GM23338 (cell line): Measurements from ENCODE around the gene RAB41. TPM values are rescaled to one million over a fixed set of nuclear protein-coding genes. Genes with fewer than 3 reads are reported as not detected.

Experiments used
- ATAC-seq: fragments of 200-7000 bp; cut with Tn5 transposase; 3 replicates; pipeline ENCODE4 v1.9.1; 2020
- DNase-seq: peaks from one replicate; pipeline ENCODE4 v3.0.0-alpha.2; 2015; ENCODE audit warnings: low spot score
- H2AFZ ChIP-seq: fragments of 200-600 bp; sonication (generic); 2 replicates; pipeline ENCODE4 v1.8.0; 2016; ENCODE audit warnings: antibody characterized with exemption, mild to moderate bottlenecking, moderate library complexity
- H3F3A ChIP-seq: fragments of 200-600 bp; sonication (generic); replicated peaks from 2 replicates; pipeline ENCODE4 v1.8.0; 2017; ENCODE audit warnings: antibody characterized with exemption, mixed run types, low read depth
- H3K27ac ChIP-seq: fragments of 200-600 bp; sonication (generic); 2 replicates; pipeline ENCODE4 v1.6.1; 2016; ENCODE audit warnings: low read depth
- H3K27me3 ChIP-seq: fragments of 200-600 bp; sonication (generic); 2 replicates; pipeline ENCODE4 v1.8.0; 2016; ENCODE audit warnings: mild to moderate bottlenecking, mixed run types, moderate library complexity; ENCODE audit not compliant: insufficient read depth
- H3K36me3 ChIP-seq: fragments of 200-600 bp; sonication (generic); 2 replicates; pipeline ENCODE4 v1.8.0; 2016; ENCODE audit warnings: mild to moderate bottlenecking; ENCODE audit not compliant: insufficient read depth
- H3K4me1 ChIP-seq: fragments of 200-600 bp; sonication (generic); 2 replicates; pipeline ENCODE4 v1.8.0; 2016; ENCODE audit warnings: mild to moderate bottlenecking, moderate library complexity; ENCODE audit not compliant: insufficient read depth
- H3K4me2 ChIP-seq: fragments of 200-600 bp; sonication (generic); 2 replicates; pipeline ENCODE4 v1.7.1; 2017; ENCODE audit warnings: mixed run types
- H3K4me3 ChIP-seq: fragments of 200-600 bp; sonication (generic); 2 replicates; pipeline ENCODE4 v1.6.1; 2016; ENCODE audit warnings: mixed run types
- H3K79me2 ChIP-seq: fragments of 200-600 bp; sonication (generic); replicated peaks from 2 replicates; pipeline ENCODE4 v1.8.0; 2017; ENCODE audit warnings: mild to moderate bottlenecking; ENCODE audit not compliant: insufficient read depth
- H3K9me2 ChIP-seq: fragments of 200-600 bp; sonication (generic); 2 replicates; pipeline ENCODE4 v1.8.0; 2017; ENCODE audit not compliant: insufficient read depth
- H4K20me1 ChIP-seq: fragments of 200-600 bp; sonication (generic); replicated peaks from 2 replicates; pipeline ENCODE4 v1.8.0; 2017; ENCODE audit warnings: mild to moderate bottlenecking; ENCODE audit not compliant: insufficient read depth
- H3K27ac Mint-ChIP-seq: 2 replicates; pipeline ENCODE4 v1.8.0; 2020; ENCODE audit warnings: inconsistent platforms, mild to moderate bottlenecking, moderate library complexity, mixed read lengths
- H3K27me3 Mint-ChIP-seq: 3 replicates; pipeline ENCODE4 v1.8.0; 2022; ENCODE audit warnings: low read depth, mild to moderate bottlenecking, moderate library complexity, mixed read lengths, inconsistent platforms; ENCODE audit not compliant: insufficient read depth, poor library complexity
- H3K36me3 Mint-ChIP-seq: 3 replicates; pipeline ENCODE4 v1.8.0; 2021; ENCODE audit warnings: low read depth, mild to moderate bottlenecking, inconsistent platforms, moderate library complexity, mixed read lengths
- H3K4me1 Mint-ChIP-seq: 3 replicates; pipeline ENCODE4 v1.8.0; 2020; ENCODE audit warnings: mild to moderate bottlenecking, inconsistent platforms, mixed read lengths
- H3K4me3 Mint-ChIP-seq: 3 replicates; pipeline ENCODE4 v1.8.0; 2021; ENCODE audit warnings: moderate library complexity, mild to moderate bottlenecking, inconsistent platforms, mixed read lengths
- H3K9me3 Mint-ChIP-seq: 3 replicates; pipeline ENCODE4 v1.8.0; 2020; ENCODE audit warnings: moderate library complexity, mild to moderate bottlenecking, inconsistent platforms, mixed read lengths
- CREB1 ChIP-seq: fragments of 250-450 bp; sonication (Bioruptor Pico); IDR thresholded peaks from 2 replicates; pipeline ENCODE4 v1.5.0; 2020; ENCODE audit warnings: low read depth, mild to moderate bottlenecking, moderate library complexity
- EZH2 ChIP-seq: fragments of 200-600 bp; sonication (generic); IDR thresholded peaks from one replicate; pipeline ENCODE4 v1.8.0; 2017; ENCODE audit warnings: antibody characterized with exemption, mild to moderate bottlenecking, low read depth; ENCODE audit not compliant: unreplicated experiment
- NANOG ChIP-seq: IDR thresholded peaks from 2 replicates; pipeline ENCODE4 v1.6.1; 2016; ENCODE audit warnings: antibody characterized with exemption, borderline replicate concordance
- POLR2AphosphoS5 ChIP-seq: IDR thresholded peaks from 2 replicates; pipeline ENCODE4 v1.6.1; 2016; ENCODE audit warnings: antibody characterized with exemption, low read depth
- STAT1 ChIP-seq: IDR thresholded peaks from one replicate; pipeline ENCODE4 v1.6.1; 2016; ENCODE audit warnings: antibody characterized with exemption; ENCODE audit not compliant: unreplicated experiment
- ZNF331 ChIP-seq: fragments of 250-450 bp; sonication (Bioruptor Pico); IDR thresholded peaks from 2 replicates; pipeline ENCODE4 v1.5.0; 2020; ENCODE audit warnings: low read depth, mild to moderate bottlenecking, moderate library complexity
- polyA plus RNA-seq: library from polyadenylated mRNA; unstranded; fragments of >200 nt; fragmentation: Nextera tagmentation; extraction: Ambion mirVana; gene quantifications from 2 replicates; pipeline ENCODE4 v1.2.1, GENCODE V29; 2016
- total RNA-seq: library from RNA; depleted of rRNA; stranded (reverse); fragments of >200 nt; shearing (Covaris generic); gene quantifications from 2 replicates; pipeline ENCODE4 v1.2.3, GENCODE V29; 2014
- TF ChIP-seq, protein P1 (sequence below), 2 experiments: fragments of 200-600 bp in 1 of 2; sonication (generic) in 1 of 2; conservative IDR thresholded peaks; 2 replicates each; pipeline versions ENCODE4 v1.5.1 to v1.6.1; 2016 to 2017; ENCODE audit warnings: antibody characterized with exemption in 2 of 2, low read depth in 2 of 2, mild to moderate bottlenecking in 2 of 2, moderate library complexity in 1 of 2
- TF ChIP-seq, protein P2 (sequence below): fragments of 250-450 bp; sonication (Bioruptor Pico); IDR thresholded peaks from 2 replicates; pipeline ENCODE4 v1.5.0; 2020; ENCODE audit warnings: mild to moderate bottlenecking, moderate library complexity

RAB41 gene
- total and polyA plus RNA-seq, 2 experiments from 2014 or later: not detected

DNA sequence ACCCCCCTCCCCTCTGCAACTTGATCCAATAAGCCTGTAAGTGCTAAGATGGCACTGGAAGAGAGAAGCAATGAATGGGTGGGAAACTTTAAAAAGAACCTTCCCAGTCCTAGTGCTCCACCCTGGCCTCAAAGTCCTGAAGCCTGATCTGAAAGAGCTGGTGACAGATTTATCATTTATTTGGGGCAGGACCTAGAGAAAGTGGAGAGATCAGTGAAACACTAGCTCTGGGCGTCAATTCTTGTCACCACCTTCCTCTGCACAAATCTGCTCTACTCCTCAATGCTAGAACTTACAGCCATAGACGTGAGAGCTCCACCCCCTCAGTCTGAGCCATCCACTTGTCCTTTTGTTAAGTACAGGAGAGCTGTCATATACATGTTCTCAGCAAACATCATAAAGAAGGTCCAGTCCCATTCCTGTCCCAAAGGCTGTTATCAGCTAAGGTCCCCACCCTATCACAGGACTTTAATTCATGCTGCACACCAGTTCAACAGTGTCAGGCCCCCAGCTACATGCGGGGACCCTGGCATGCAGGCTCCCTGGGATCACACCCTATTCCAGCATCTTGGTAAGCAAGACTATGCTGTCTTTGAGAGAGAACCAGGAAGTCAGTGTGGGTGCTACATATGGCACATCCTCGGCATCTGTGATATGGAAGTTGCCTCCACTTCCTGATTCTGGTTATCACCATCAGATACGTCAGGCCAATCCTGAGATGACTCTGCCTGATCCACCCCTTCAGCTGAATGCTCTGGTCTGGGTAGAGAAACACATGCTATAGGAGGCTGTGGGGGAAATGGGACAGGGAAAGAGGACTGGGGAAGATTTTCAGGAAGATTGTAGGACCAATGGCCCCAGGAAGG, 24.3 kb upstream of the RAB41 start:
- Mint-ChIP-seq H3K36me3 (no peaks in the 10 kb centered on the region), H3K27ac (no peak overlapping the region), H3K27me3 (peaks cover 4% of the 10 kb centered on the region), H3K4me3 (no peak overlapping the region), H3K4me1 (peaks cover 26% of the 10 kb centered on the region), H3K9me3 (no peaks in the 10 kb centered on the region)
- no peak for DNase-seq
- no peak for ATAC-seq
- no peaks in the 10 kb centered on the region for H3K36me3 ChIP-seq
- no peaks in the 10 kb centered on the region for H3F3A ChIP-seq
- no peak overlapping the region for H2AFZ ChIP-seq
- H3K27ac ChIP-seq: no peak overlapping the region
- H3K79me2 ChIP-seq: no peaks in the 10 kb centered on the region
- no peak overlapping the region for H3K4me2 ChIP-seq
- peaks cover 3% of the 10 kb centered on the region; the same call in 1 of the 2 replicates for H3K4me1 ChIP-seq
- H3K4me3 ChIP-seq: no peak overlapping the region
- no peaks in the 10 kb centered on the region for H4K20me1 ChIP-seq
- no peaks in the 10 kb centered on the region for H3K27me3 ChIP-seq
- TF ChIP-seq STAT1 (no peak), CREB1 (CRISPR knock-in tag) (no peak), EZH2 (no peak), ZNF331 (no peak), POLR2AphosphoS5 (no peak), NANOG (no peak)
- TF ChIP-seq, protein P1, sequence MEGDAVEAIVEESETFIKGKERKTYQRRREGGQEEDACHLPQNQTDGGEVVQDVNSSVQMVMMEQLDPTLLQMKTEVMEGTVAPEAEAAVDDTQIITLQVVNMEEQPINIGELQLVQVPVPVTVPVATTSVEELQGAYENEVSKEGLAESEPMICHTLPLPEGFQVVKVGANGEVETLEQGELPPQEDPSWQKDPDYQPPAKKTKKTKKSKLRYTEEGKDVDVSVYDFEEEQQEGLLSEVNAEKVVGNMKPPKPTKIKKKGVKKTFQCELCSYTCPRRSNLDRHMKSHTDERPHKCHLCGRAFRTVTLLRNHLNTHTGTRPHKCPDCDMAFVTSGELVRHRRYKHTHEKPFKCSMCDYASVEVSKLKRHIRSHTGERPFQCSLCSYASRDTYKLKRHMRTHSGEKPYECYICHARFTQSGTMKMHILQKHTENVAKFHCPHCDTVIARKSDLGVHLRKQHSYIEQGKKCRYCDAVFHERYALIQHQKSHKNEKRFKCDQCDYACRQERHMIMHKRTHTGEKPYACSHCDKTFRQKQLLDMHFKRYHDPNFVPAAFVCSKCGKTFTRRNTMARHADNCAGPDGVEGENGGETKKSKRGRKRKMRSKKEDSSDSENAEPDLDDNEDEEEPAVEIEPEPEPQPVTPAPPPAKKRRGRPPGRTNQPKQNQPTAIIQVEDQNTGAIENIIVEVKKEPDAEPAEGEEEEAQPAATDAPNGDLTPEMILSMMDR (conservative IDR thresholded peaks at IDR 0.05; ENCODE audit: low read depth in 2 of 2): no peak
- TF ChIP-seq, protein P2, sequence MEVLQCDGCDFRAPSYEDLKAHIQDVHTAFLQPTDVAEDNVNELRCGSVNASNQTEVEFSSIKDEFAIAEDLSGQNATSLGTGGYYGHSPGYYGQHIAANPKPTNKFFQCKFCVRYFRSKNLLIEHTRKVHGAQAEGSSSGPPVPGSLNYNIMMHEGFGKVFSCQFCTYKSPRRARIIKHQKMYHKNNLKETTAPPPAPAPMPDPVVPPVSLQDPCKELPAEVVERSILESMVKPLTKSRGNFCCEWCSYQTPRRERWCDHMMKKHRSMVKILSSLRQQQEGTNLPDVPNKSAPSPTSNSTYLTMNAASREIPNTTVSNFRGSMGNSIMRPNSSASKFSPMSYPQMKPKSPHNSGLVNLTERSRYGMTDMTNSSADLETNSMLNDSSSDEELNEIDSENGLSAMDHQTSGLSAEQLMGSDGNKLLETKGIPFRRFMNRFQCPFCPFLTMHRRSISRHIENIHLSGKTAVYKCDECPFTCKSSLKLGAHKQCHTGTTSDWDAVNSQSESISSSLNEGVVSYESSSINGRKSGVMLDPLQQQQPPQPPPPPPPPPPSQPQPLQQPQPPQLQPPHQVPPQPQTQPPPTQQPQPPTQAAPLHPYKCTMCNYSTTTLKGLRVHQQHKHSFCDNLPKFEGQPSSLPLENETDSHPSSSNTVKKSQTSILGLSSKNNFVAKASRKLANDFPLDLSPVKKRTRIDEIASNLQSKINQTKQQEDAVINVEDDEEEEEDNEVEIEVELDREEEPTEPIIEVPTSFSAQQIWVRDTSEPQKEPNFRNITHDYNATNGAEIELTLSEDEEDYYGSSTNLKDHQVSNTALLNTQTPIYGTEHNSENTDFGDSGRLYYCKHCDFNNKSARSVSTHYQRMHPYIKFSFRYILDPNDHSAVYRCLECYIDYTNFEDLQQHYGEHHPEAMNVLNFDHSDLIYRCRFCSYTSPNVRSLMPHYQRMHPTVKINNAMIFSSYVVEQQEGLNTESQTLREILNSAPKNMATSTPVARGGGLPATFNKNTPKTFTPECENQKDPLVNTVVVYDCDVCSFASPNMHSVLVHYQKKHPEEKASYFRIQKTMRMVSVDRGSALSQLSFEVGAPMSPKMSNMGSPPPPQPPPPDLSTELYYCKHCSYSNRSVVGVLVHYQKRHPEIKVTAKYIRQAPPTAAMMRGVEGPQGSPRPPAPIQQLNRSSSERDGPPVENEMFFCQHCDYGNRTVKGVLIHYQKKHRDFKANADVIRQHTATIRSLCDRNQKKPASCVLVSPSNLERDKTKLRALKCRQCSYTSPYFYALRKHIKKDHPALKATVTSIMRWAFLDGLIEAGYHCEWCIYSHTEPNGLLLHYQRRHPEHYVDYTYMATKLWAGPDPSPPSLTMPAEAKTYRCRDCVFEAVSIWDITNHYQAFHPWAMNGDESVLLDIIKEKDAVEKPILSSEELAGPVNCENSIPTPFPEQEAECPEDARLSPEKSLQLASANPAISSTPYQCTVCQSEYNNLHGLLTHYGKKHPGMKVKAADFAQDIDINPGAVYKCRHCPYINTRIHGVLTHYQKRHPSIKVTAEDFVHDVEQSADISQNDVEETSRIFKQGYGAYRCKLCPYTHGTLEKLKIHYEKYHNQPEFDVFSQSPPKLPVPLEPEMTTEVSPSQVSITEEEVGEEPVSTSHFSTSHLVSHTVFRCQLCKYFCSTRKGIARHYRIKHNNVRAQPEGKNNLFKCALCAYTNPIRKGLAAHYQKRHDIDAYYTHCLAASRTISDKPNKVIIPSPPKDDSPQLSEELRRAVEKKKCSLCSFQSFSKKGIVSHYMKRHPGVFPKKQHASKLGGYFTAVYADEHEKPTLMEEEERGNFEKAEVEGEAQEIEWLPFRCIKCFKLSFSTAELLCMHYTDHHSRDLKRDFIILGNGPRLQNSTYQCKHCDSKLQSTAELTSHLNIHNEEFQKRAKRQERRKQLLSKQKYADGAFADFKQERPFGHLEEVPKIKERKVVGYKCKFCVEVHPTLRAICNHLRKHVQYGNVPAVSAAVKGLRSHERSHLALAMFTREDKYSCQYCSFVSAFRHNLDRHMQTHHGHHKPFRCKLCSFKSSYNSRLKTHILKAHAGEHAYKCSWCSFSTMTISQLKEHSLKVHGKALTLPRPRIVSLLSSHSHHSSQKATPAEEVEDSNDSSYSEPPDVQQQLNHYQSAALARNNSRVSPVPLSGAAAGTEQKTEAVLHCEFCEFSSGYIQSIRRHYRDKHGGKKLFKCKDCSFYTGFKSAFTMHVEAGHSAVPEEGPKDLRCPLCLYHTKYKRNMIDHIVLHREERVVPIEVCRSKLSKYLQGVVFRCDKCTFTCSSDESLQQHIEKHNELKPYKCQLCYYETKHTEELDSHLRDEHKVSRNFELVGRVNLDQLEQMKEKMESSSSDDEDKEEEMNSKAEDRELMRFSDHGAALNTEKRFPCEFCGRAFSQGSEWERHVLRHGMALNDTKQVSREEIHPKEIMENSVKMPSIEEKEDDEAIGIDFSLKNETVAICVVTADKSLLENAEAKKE (CRISPR knock-in tag): no peak
- 0 out of 2 replicates have a peak, but pooled peaks cover 6% of the 10 kb centered on the region for H3K9me2 ChIP-seq
